Body of pancreas (tissue), 4 donors: ENCODE data around the gene DNAJC6.

Experiments used
- POLR2A ChIP-seq, 3 donors: fragments of 450-650 bp; IDR thresholded peaks; one replicate each; pipeline ENCODE4 v1.6.1; 2016; ENCODE audit warnings: antibody characterized with exemption in 3 of 3, mild to moderate bottlenecking in 2 of 3
- TF ChIP-seq, protein P1 (sequence below), 7 experiments: fragments of 450-650 bp in 4 of 7; fragments of 200-600 bp in 3 of 7; sonication (generic) in 3 of 7; IDR thresholded peaks; one replicate each; pipeline ENCODE4 v1.5.1; 2016 to 2019; ENCODE audit warnings: antibody characterized with exemption in 7 of 7

DNA sequence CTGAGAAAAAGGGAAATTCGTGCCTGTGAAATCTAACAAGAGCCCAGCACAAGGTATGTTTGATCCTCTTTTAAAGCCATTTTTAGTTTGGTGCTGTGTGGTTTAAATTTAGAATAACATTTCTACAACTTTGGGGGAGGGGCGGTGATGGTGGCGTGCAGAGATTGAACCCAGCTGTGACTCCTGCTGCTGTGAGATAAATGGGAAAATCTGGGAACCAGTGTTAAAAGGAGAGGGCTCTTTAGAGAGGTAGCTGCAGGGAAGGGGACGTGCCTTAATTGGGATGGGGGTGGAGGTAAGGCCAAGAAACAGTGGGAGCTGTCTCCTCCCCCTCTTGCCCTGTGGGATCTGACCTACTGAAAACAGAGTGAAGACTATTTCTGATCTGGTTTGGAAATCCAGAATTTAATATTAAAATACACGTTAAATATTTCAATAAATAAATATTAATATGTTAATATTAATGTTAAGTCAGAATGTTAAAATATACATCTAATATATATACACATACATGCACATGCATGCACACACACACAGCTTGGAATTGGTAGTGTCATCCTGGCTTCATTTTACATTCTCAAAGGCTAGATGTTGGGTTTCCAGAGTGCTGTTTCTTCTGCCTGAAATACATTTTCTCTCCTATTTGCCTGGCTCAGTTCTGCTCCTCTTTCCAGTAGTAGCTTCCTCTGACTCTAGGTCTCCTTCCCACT, 30.1 kb upstream of the DNAJC6 start:
- TF ChIP-seq, protein P1, sequence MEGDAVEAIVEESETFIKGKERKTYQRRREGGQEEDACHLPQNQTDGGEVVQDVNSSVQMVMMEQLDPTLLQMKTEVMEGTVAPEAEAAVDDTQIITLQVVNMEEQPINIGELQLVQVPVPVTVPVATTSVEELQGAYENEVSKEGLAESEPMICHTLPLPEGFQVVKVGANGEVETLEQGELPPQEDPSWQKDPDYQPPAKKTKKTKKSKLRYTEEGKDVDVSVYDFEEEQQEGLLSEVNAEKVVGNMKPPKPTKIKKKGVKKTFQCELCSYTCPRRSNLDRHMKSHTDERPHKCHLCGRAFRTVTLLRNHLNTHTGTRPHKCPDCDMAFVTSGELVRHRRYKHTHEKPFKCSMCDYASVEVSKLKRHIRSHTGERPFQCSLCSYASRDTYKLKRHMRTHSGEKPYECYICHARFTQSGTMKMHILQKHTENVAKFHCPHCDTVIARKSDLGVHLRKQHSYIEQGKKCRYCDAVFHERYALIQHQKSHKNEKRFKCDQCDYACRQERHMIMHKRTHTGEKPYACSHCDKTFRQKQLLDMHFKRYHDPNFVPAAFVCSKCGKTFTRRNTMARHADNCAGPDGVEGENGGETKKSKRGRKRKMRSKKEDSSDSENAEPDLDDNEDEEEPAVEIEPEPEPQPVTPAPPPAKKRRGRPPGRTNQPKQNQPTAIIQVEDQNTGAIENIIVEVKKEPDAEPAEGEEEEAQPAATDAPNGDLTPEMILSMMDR (IDR thresholded peaks at IDR 0.05), result no peak
- no peak for TF ChIP-seq POLR2A (IDR thresholded peaks at IDR 0.05)
